HepG2 (cell line): ENCODE measurements around the gene RRBP1. TPM values are rescaled to one million over a fixed set of nuclear protein-coding genes. Genes with fewer than 3 reads are reported as not detected.
A peak's percentile ranks its signal among the peaks of the same experiment; 100 is the strongest.

Experiments
- ATAC-seq: fragments of 200-7000 bp; cut with Tn5 transposase; 3 replicates; pipeline ENCODE4 v1.9.1; 2020; ENCODE audit warnings: mild to moderate bottlenecking, moderate library complexity
- BruUV-seq: library from RNA; stranded (reverse); fragments of 400-500 nt; replicated peaks from 2 replicates; lab custom pipeline; 2021; lab: Mats Ljungman, UMichigan
- CTCF ChIA-PET: fragments of 300-600 bp; formaldehyde crosslinking; extraction: SDS; loops from one replicate; lab custom pipeline; 2021; ENCODE audit warnings: low total read pairs, inconsistent platforms, low intra/inter-chr PET ratio; lab: Yijun Ruan, JAX
- POLR2A ChIA-PET: fragments of 350-600 bp; sonication (Branson Sonifier 250); formaldehyde crosslinking; loops from one replicate; lab custom pipeline; 2020; ENCODE audit warnings: antibody characterized with exemption, inconsistent platforms; lab: Yijun Ruan, JAX
- DNase-seq: peaks from one replicate; pipeline ENCODE4 v3.0.0-alpha.2; 2015; ENCODE audit warnings: low spot score
- FAIRE-seq: peaks from 3 replicates; lab custom pipeline; 2011; peaks lifted over from hg19 to GRCh38; lab: Jason Lieb, UNC
- H2AFZ ChIP-seq: one replicate; pipeline ENCODE4 v1.6.1; 2011; ENCODE audit warnings: low read length, inconsistent platforms
- H3K27ac ChIP-seq: fragments of 300-600 bp; 3 replicates; pipeline ENCODE4 v1.8.0; 2011; ENCODE audit warnings: mixed run types, mild to moderate bottlenecking, mixed read lengths, low read length, inconsistent platforms; ENCODE audit not compliant: insufficient read depth; ENCODE audit errors: extremely low read length
- H3K27me3 ChIP-seq, 2 experiments: fragments of 200-600 bp in 1 of 2; 2 replicates in 1 of 2; 3 replicates in 1 of 2; pipeline versions ENCODE4 v1.6.0 to v1.8.0; 2011; ENCODE audit warnings: low read length in 2 of 2, mild to moderate bottlenecking in 2 of 2, moderate library complexity in 2 of 2, inconsistent platforms in 1 of 2; ENCODE audit not compliant: insufficient read depth in 2 of 2, control insufficient read depth in 1 of 2
- H3K36me3 ChIP-seq, 2 experiments: fragments of 200-600 bp in 1 of 2; replicated peaks in 1 of 2; 2 replicates in 1 of 2; 3 replicates in 1 of 2; pipeline versions ENCODE4 v1.5.1 to v1.8.0; 2011; ENCODE audit warnings: low read length in 2 of 2, inconsistent platforms in 1 of 2; ENCODE audit not compliant: insufficient read depth in 2 of 2, control insufficient read depth in 1 of 2
- H3K4me1 ChIP-seq: 2 replicates; pipeline ENCODE4 v1.5.1; 2012; ENCODE audit warnings: low read length, inconsistent platforms; ENCODE audit not compliant: insufficient read depth
- H3K4me2 ChIP-seq: 2 replicates; pipeline ENCODE4 v1.6.0; 2011; ENCODE audit warnings: low read depth, low read length, inconsistent platforms
- H3K4me3 ChIP-seq, 3 experiments: fragments of 200-600 bp in 1 of 3; sonication (generic), shearing (Covaris generic) in 1 of 3; replicated peaks in 1 of 3; 2 replicates each; pipeline ENCODE4 v1.5.1; 2011 to 2016; ENCODE audit warnings: low read length in 3 of 3, inconsistent platforms in 2 of 3, low read depth in 2 of 3, mild to moderate bottlenecking in 2 of 3, control low read depth in 1 of 3, mixed read lengths in 1 of 3; ENCODE audit not compliant: insufficient read depth in 1 of 3
- H3K79me2 ChIP-seq: one replicate; pipeline ENCODE4 v1.6.1; 2011; ENCODE audit warnings: low read length, inconsistent platforms; ENCODE audit not compliant: insufficient read depth
- H3K9ac ChIP-seq: 2 replicates; pipeline ENCODE4 v1.6.0; 2011; ENCODE audit warnings: mild to moderate bottlenecking, low read depth, low read length, inconsistent platforms; ENCODE audit not compliant: insufficient read depth
- H3K9me3 ChIP-seq: 2 replicates; pipeline ENCODE4 v1.5.1; 2012; ENCODE audit warnings: mild to moderate bottlenecking, low read length
- H4K20me1 ChIP-seq: 2 replicates; pipeline ENCODE4 v1.6.0; 2011; ENCODE audit warnings: inconsistent platforms, mild to moderate bottlenecking, low read length, moderate library complexity; ENCODE audit not compliant: insufficient read depth
- CEBPB ChIP-seq: IDR thresholded peaks from 2 replicates; pipeline ENCODE4 v1.6.1; 2011; ENCODE audit warnings: low read depth, low read length, improper control_type of control experiment, borderline replicate concordance
- POLR2A ChIP-seq, 2 experiments: IDR thresholded peaks; 2 replicates each; pipeline ENCODE4 v1.6.1; 2011; ENCODE audit warnings: low read depth in 2 of 2, low read length in 2 of 2, mild to moderate bottlenecking in 1 of 2, moderate library complexity in 1 of 2; ENCODE audit not compliant: insufficient read depth in 1 of 2
- POLR2AphosphoS5 ChIP-seq: IDR thresholded peaks from 2 replicates; pipeline ENCODE4 v1.6.1; 2012; ENCODE audit warnings: low read depth, low read length
- RBM22 ChIP-seq: fragments of 200-400 bp; formaldehyde crosslinking; optimal IDR thresholded peaks from 2 replicates; pipeline ENCODE3; 2017; ENCODE audit warnings: mild to moderate bottlenecking, low read length, moderate library complexity
- ZNF572 ChIP-seq: sonication (generic); formaldehyde crosslinking; IDR thresholded peaks from 2 replicates; pipeline ENCODE4 v1.5.1; 2020; ENCODE audit warnings: mild to moderate bottlenecking, missing genetic modification reagents
- ZNF788 ChIP-seq: sonication (generic); formaldehyde crosslinking; IDR thresholded peaks from 2 replicates; pipeline ENCODE4 v1.5.0; 2020; ENCODE audit warnings: mild to moderate bottlenecking, missing genetic modification reagents, borderline replicate concordance
- WGBS: methylation state at CpG from one replicate; pipeline ENCODE4 v1.1.6; 2017; ENCODE audit warnings: low lambda C conversion rate; 5-methylcytosine and 5-hydroxymethylcytosine counted together
- in situ Hi-C: cut with HindIII; loops from 2 replicates; pipeline ENCODE4 v1.10.0; 2017; ENCODE audit warnings: low pct_unique_long_range_greater_than_20kb; ENCODE audit not compliant: extremely low pct_ligation_motif_present
- intact Hi-C: fragments of 100-400 bp; cut with micrococcal nuclease; formaldehyde crosslinking; loops from one replicate; pipeline ENCODE4 v1.10.0; 2022; ENCODE audit not compliant: unreplicated experiment
- polyA plus RNA-seq, 8 experiments: library from polyadenylated mRNA; depleted of rRNA in 3 of 8; stranded (reverse) in 7 of 8; unstranded in 1 of 8; fragments of >200 nt; fragmentation: Illumina TruSeq in 4 of 8; extraction: Trizol in 4 of 8; gene quantifications; 2 replicates each; pipeline versions ENCODE4 v1.2.1 to v1.2.3, GENCODE V29; 2011 to 2016; ENCODE audit warnings: low read depth in 4 of 8, missing spikeins in 1 of 8, mixed read lengths in 1 of 8; ENCODE audit not compliant: insufficient read depth in 1 of 8
- total RNA-seq, 5 experiments: library from RNA; depleted of rRNA; stranded (reverse); fragments of >200 nt; fragmentation: Illumina TruSeq; extraction: Trizol; gene quantifications; 2 replicates each; pipeline ENCODE4 v1.2.3, GENCODE V29; 2016; ENCODE audit warnings: low read depth in 1 of 5
- TF ChIP-seq, protein P1 (sequence below), 2 experiments: sonication (generic) in 1 of 2; formaldehyde crosslinking in 1 of 2; IDR thresholded peaks; 2 replicates each; pipeline versions ENCODE4 v1.6.1 to v1.9.0; 2014 to 2022; ENCODE audit warnings: antibody characterized with exemption in 1 of 2, borderline replicate concordance in 1 of 2, inconsistent platforms in 1 of 2, low read depth in 1 of 2, missing genetic modification reagents in 1 of 2
- TF ChIP-seq, protein P2 (sequence below): sonication (generic); formaldehyde crosslinking; IDR thresholded peaks from 2 replicates; pipeline ENCODE4 v1.5.0; 2020; ENCODE audit warnings: missing genetic modification reagents, mild to moderate bottlenecking, borderline replicate concordance
- TF ChIP-seq, protein P3 (sequence below): sonication (generic); formaldehyde crosslinking; IDR thresholded peaks from 2 replicates; pipeline ENCODE4 v1.4.0; 2020; ENCODE audit warnings: missing genetic modification reagents

RRBP1 gene
- total and polyA plus RNA-seq, 2 of the 13 experiments (the other 11 are each of a cell fraction or from before 2014, with no cell fraction given), result 150 to 222 TPM

DNA sequence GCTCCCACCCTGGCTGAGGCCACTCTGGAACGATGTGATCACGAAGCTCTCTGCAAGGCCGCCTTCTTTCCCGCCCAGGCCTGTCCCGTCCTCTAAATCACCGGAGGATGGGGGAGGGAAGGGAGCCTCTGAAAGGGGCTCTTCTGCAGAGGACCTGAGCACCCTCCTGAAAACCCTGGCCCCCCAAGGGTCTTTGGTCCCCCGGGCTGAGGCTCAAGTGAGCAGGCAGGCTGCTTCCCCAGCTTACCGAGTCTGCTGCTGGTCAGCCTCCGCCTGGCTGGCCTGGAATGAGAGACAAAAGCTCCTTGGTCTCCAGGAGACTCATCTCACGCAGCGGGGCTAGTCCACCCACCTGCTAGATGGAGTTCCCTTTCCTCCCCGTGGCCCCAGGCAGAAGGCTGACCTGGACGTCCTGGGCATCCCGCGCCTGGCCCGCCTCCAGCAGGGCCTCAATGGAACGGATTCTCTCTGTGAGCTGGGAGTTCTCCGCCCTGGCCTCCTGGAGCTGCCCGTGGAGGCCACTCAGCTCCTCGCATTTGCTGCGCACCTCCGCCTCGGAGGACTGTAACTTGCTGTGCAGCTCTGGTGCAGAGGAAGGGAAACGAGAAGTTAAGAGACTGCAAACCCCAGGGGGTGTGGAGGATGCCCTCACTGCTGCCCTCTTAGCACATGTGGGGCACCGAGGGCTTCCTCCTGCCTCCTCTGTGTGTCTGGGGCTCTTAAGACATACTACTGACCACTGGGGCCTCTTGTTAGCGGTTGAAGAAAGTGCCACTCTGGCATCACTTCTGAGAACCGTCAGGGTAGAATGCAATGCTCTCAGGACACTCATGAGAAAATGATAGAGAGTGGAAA, 54.7 kb downstream of the RRBP1 start (continued):
- TF ChIP-seq, protein P1, sequence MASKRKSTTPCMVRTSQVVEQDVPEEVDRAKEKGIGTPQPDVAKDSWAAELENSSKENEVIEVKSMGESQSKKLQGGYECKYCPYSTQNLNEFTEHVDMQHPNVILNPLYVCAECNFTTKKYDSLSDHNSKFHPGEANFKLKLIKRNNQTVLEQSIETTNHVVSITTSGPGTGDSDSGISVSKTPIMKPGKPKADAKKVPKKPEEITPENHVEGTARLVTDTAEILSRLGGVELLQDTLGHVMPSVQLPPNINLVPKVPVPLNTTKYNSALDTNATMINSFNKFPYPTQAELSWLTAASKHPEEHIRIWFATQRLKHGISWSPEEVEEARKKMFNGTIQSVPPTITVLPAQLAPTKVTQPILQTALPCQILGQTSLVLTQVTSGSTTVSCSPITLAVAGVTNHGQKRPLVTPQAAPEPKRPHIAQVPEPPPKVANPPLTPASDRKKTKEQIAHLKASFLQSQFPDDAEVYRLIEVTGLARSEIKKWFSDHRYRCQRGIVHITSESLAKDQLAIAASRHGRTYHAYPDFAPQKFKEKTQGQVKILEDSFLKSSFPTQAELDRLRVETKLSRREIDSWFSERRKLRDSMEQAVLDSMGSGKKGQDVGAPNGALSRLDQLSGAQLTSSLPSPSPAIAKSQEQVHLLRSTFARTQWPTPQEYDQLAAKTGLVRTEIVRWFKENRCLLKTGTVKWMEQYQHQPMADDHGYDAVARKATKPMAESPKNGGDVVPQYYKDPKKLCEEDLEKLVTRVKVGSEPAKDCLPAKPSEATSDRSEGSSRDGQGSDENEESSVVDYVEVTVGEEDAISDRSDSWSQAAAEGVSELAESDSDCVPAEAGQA (IDR thresholded peaks at IDR 0.05; ENCODE audit: low read depth), result no peak
- TF ChIP-seq, protein P1 (CRISPR knock-in tag; IDR thresholded peaks at IDR 0.05; ENCODE audit: borderline replicate concordance), result no peak

DNA sequence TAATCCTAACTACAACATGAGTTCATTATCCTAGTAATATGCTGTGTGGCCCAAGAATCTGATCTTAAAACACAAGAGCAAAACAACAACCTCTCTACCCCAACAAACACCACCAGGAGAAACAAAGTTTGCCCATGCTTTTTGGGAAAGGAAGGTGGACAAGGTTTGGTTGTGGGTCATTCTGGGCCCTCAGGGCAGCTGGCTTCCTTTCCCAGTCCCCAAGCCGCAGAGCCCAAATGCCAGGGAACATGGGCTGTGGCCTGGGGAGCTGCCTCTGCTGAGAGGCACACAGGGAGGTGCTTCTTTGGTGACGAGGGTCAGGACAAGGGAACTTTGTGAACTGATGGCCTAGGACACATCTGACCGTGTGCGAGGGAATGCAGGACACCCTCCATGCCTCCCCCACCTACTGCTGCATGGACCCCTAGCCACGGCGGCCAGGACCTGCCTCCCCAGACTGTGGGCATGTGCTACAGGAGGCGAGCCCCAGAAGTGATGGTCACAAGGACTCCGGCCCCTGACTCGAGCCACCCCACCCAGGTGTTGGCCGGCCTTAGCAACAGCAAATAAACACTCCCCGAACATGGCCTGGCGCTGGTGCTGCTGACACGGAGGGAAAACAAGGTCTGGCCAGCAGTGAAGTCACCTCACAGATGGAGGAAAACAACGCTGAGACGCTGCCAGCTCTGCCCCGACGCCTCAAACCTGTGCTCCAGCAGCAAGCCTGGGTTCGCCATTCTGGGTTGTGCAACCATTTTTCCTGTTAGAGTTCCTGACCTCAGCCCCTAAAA, 55.6 kb downstream of the RRBP1 start:
- POLR2A ChIA-PET, result no interaction called here
- in situ Hi-C loops, result no loop called here
- Histone ChIP-seq H4K20me1 (peaks cover 28% of the 10 kb centered on the region; the same call in 1 of the 2 replicates), H3K27me3 (no peaks in the 10 kb centered on the region), H3K9ac (no peak overlapping the region), H3K9me3 (no peaks in the 10 kb centered on the region), H3K27ac (no peak overlapping the region), H3K4me2 (no peak overlapping the region), H3K4me3 (no peak overlapping the region), H3K79me2 (peaks cover 2% of the 10 kb centered on the region), H2AFZ (no peak overlapping the region), H3K36me3 (peaks cover 96 to 98% of the 10 kb centered on the region in 2 experiments), H3K4me1 (no peaks in the 10 kb centered on the region)
- no peak for ATAC-seq
- intact Hi-C loops, result no loop called here
- 96% methylated on average over 17 of the region's 18 CpGs for WGBS
- FAIRE-seq, result peak; percentile 8
- CTCF ChIA-PET, result no interaction called here
- BruUV-seq, result no TSS peak
- no peak for DNase-seq
- TF ChIP-seq ZNF788 (CRISPR knock-in tag) (0 out of 2 replicates have a peak, but pooled peaks have one; percentile 28), RBM22 (peak; percentile 99), POLR2AphosphoS5 (peak; percentile 35; the same call in 1 of the 2 replicates), CEBPB (peak; percentile 9; the same call in 1 of the 2 replicates), ZNF572 (CRISPR knock-in tag) (0 out of 2 replicates have a peak, but pooled peaks have one; percentile 70), POLR2A (IDR thresholded peaks at IDR 0.05; ENCODE audit: insufficient read depth in 1 of 2, low read depth in 2 of 2, low read length in 2 of 2) (peak; percentile 31 to 48; a peak in 2 of 4 replicates)
- TF ChIP-seq, protein P2, sequence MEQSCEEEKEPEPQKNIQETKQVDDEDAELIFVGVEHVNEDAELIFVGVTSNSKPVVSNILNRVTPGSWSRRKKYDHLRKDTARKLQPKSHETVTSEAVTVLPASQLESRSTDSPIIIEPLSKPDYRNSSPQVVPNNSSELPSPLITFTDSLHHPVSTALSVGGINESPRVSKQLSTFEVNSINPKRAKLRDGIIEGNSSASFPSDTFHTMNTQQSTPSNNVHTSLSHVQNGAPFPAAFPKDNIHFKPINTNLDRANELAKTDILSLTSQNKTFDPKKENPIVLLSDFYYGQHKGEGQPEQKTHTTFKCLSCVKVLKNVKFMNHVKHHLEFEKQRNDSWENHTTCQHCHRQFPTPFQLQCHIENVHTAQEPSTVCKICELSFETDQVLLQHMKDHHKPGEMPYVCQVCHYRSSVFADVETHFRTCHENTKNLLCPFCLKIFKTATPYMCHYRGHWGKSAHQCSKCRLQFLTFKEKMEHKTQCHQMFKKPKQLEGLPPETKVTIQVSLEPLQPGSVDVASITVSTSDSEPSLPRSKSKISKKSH (CRISPR knock-in tag), result peak; percentile 59; the same call in 1 of the 2 replicates
- TF ChIP-seq, protein P3, sequence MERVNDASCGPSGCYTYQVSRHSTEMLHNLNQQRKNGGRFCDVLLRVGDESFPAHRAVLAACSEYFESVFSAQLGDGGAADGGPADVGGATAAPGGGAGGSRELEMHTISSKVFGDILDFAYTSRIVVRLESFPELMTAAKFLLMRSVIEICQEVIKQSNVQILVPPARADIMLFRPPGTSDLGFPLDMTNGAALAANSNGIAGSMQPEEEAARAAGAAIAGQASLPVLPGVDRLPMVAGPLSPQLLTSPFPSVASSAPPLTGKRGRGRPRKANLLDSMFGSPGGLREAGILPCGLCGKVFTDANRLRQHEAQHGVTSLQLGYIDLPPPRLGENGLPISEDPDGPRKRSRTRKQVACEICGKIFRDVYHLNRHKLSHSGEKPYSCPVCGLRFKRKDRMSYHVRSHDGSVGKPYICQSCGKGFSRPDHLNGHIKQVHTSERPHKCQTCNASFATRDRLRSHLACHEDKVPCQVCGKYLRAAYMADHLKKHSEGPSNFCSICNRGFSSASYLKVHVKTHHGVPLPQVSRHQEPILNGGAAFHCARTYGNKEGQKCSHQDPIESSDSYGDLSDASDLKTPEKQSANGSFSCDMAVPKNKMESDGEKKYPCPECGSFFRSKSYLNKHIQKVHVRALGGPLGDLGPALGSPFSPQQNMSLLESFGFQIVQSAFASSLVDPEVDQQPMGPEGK (CRISPR knock-in tag), result no peak
